Measurements from ENCODE around the gene IMP4.
A peak's percentile ranks its signal among the peaks of the same experiment; 100 is the strongest.

Gene IMP4

DNA sequence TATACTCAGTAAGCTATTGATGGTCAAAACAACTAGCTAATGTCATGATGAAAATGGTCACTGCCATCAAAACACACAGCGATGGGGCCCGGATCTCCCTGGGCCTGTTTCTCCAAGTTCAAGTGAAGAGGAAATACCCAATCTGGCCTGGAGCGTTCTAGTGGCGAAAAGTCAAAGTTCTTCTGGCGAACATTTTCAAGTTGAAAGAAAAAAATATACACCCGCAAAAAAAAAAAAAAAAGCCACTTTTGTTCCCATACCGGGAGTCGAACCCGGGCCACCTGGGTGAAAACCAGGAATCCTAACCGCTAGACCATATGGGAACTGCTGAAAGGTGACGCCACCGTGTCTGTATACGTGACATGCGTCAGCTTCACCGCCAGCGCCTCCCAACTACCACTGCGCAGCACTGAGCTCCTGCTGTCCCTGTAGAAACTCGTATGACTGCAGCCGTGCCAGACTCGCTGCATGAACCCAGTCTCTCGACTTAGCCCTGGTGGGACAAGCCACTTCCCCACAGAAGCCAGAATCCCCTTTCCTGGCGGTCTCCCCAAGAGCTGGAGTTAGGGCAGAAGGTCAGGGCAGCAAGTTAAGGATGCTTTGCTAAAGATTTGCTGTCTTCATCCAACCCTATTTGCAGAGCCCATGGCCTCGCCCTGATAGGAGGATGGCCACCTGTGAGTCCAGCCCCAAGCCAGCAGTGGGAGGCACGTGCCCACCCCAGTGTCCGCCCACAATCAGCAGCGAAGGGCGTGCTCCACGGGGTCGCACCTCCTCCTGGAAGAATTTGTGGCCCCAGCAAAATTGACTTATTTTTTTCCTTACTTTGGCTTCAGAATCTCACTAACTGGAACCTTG is 5.6 kb upstream of the IMP4 start:
- DNase-seq, result peak; percentile 49

DNA sequence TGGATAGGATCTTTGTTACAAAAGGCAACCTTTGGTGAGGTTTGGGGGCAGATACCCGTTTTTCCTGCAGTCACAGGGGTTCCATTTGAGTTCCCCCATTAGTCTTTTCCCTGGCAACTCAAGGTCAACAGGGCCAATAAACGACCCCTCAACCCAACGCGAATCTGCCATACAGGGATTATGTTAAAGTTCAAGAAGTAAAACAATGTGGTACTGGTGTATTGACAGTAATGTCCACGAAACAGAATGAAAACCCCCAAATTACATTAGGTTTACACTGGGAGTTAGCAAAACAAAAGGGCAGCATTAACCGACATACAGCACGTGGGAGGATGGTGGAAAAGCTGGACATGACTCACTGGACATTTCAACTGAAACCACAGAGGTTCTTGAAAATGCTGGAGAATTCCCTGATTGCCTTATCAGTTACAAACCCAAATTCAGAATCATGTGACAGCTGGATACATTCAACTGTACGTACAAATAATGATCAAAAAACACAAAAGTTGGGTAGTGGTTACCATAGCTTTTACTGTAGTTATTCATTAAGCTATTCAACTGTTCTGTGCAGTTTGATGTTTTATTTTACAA is 4.9 kb upstream of the IMP4 start:
- no peak for DNase-seq

DNA sequence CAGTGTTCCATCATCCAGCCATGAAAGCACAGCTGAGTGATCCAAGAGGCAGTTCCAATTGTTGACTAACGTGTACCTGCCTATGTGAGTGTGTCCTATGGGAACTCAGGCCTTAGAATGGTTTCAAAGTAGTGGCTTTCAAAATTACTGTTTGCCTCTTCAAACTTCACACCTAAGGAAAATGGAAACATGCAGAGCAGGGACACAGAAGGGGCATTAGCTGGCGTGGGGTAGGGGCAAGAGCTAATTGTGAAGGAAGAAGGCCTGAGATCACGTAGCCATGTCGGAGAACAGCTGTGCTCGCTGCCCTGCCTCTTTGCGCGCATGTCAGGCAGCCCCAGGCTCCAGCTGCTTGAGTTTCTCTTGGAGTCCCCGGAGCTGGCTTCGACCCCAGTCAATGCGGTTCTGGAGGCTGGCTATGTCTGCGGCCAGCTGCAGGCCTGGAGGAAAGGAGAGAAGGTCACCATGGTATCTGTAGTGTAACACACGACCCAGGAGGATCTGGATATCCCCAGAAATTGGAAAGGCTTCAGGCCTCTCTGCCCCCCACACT is 3.8 kb upstream of the IMP4 start:
- DNase-seq, result no peak

DNA sequence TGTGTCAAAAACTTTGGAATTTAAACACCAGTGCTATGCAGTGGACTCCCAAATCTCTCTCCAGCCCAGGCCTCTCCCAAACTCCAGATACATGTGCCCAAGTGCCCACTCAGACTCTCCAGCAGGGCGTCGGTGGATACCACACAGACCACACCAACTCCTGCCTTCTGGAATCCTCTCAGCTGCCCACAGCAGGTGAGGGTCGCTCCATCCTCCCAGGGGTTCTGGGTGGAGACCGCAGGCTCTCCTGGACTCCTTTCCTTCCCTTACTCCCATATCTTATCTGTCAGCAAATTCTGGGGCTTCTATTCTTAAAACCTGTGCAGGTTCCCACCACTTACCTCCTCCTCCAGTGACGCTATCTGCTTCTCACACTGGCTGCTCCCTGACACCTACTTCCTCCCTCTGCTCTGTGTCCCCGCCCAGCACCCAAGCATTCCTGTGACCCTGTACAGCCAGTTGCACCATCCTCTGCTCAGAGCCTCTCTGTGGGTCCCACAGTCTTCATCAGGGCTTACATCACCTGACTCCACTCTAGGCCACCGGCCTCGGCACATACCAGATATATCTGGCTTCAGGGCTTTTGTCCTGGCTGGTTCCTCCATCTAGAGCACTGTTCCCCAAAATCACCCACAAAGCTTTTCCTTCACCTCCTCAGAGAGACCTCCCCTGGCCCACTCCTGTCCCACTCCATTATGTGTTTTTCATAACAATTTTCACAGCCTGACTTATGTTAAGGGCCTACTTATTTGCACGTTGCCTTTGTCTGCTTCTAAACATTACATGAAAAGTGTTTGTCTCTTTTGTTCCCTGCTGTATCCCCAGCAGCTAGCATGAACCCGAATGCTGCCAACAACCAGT is 2.6 kb upstream of the IMP4 start:
- DNase-seq, result no peak

DNA sequence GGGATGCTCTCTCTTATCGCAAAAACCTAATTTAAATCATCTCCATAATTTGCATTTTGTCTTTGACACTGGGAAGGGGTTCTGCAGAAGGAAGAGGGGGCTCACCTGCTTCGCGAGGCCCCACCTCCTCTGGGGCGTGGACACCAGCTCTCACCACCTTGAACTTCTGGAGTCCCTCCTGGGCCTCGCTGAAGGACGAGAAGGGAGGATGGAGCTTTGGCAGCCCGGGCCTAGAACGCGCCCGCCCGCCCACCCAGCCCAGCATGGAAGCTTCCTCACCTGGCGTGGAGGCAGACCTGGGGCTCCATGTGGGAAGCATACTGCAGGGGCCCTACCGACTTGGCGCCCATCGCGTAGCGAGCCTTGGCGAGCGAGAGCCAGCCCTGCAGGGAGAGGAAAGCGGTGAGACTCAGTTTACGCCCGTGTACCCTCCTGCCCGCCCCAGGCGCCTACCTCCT is 1.1 kb upstream of the IMP4 start:
- DNase-seq, result no peak

DNA sequence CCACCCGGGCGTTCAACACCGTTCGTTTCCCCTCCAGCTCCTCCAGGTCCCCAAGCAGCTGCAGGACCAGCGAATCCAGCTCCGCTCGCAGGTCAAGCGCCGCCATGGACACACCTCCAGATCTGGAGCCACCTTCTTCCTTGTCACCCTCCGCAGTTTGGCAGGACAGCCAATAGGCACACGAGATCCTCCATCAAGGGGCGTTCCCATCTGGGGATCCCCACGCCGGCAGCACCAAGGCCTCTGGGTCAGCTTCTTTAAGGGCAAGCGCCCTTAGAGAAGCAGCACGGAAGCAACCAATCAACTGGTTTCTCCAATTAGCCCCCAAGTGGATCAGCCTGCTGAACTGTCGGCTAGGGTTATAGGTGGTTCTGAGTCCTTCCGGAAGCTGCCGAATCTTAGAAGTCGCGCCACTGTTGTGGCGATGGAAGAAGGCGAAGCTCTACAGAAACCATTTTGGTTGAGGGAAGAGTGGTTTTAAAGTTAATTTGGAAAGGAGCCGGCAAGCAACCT is 621 bp upstream of the IMP4 start:
- peak; percentile 82 for DNase-seq

DNA sequence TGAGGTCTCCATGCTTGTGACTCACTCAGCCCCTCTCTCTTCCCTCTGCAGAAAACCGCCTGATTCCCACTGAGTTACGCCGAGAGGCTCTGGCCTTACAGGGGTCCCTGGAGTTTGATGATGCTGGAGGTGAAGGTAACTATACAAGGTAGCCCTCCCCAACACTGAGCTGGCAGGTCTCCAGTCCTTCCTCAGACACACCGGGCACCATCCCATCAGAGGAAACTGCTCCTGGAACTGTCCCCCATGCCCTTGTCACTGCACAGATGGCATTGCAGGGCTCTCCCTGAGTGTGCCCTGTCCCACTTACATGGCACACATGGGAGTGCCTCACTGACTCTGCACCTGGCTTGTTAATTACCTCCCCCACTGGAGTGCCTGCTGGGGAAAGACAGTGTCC is 1.9 kb downstream of the IMP4 start:
- DNase-seq, result no peak

DNA sequence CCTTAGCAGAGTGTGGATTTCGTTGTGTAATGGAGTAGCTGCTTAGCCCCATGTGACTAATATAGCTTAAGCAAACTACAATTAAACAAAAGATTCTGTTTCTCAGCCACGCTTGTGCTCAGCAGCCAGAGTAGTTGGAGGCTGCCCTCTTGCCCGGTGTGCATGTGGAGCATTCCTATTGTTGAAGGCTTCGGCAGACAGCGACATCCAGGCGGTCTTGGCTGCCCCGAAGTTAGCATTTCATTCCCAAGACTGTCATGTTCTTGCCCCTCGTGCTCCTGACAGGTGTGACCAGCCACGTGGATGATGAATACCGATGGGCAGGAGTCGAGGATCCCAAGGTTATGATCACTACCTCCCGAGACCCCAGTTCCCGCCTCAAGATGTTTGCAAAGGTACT is 2.4 kb downstream of the IMP4 start:
- no peak for DNase-seq

DNA sequence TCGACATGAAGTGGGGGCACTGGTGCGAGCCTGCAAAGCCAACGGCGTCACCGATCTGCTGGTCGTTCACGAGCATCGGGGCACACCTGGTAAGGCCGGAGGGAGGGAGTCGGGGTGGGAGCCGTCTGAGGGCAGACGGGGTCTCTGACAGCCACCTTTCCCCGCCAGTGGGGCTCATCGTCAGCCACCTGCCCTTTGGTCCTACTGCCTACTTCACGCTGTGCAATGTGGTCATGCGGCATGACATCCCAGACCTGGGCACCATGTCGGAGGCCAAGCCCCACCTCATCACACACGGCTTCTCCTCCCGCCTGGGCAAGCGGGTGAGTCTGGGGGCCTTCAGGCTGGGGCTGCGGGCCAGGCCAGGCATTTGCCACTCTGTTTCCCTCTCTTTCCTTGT is 2.9 kb downstream of the IMP4 start:
- DNase-seq, result no peak

DNA sequence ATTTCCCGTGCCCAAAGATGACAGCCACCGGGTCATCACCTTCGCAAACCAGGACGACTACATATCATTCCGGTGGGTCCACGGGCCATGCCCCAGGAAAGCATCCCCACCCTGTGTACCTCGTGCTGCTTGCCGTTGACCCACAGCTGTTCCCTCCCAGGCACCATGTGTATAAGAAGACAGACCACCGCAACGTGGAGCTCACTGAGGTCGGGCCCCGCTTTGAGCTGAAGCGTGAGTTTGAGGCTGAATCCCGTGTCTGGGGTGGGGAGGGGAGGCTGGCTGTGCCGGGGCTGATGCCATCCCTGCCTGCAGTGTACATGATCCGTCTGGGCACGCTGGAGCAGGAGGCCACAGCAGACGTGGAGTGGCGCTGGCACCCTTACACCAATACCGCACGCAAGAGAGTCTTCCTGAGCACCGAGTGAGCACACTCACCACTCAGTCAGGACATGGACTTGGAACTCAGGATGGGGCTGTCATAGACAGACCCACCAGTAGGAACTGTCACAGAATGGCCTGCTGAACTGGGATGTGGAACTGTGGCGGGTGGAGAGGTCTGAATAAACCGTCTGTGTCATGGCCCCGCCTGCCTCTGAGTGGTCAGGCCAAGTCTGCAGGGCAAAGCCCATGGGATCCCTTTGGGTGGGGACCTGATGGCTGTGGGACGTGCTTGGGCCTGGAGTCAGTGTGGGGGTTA is 3.5 kb downstream of the IMP4 start:
- no peak for DNase-seq

DNA sequence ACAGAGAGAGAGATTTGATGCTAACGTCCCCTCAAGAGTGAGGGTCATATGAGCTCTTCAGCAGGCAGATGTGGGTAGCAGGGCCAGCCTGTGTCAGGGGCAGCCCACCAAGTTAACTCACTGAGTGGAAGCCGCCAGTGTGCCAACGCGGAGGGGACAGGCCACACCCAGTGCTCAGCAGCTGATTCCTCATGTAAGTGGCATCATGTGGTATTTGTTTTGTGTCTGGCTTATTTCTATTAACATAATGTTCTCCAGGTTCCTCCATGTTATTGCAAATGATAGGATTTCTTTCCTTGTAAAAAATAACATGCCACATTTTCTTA is 4.0 kb downstream of the IMP4 start:
- no peak for DNase-seq

DNA sequence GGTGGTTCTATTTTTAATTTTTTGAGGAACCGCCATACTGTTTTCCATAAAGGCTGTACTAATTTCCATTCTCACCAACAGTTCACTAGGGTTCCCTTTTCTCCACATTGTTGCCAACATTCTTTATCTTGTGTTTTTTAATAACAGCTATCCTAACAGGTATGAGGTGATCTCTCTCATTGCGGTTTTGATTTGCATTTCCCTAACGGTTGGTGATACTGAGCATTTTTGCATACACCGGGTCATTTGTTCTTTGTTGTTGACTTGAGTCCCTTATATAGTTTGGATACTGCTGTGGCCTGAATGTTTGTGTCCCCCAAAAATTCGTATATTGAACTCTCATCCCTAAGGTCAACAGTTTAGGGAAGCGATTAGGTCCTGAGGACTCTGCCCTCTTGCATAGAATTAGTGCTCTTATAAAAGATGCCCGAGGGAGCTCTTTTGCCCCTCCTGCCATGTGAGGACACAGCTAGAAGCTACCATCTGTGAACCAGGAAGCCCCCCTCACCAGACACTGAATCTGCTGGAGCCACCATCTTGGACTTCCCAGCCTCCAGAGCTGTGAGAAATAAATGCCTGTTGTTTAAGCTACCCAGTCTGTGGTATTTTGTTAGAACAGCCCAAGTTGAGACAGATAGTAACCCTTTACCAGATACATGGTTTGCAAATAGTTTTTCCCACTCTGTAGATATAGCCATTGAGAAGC is 4.7 kb downstream of the IMP4 start:
- no peak for DNase-seq

DNA sequence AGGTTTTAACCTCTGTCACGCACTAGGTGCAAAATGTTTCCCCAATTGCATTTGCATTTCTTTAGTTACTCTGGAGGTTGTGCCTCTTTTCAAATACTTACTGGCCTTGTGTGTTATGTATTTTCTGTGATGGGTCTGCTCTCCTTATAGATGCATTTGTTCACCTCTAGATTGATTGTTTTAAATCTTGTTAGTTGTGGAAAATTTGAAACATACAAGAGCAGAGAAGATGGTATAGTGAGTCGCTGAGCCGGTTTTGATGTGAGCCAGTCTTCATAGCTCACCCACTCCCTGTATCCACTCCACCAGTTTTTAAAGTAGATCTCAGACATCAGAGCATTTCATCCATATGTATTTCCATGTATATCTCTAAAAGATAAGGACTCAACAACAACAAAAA is 6.5 kb downstream of the IMP4 start:
- no peak for DNase-seq

DNA sequence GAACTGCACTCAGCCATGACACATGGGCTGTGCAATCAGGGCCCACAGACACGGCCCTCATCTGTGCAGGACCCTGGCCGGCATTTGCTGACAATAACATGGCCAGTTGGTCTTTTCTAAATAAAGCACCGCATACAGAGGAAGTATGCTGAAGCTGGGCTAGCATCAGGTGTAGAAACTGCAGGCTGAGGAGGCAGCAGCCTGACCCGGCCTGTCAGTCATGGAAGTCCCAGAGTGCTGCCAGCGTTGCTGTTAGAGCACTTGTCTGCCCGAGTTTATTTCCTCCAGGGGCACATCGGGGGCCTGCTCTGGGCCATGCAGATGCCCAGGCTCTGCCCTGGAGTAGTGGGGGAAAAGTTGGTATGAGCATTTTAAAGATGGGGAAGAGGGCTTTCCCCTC is 9.0 kb downstream of the IMP4 start:
- DNase-seq, result no peak

DNA sequence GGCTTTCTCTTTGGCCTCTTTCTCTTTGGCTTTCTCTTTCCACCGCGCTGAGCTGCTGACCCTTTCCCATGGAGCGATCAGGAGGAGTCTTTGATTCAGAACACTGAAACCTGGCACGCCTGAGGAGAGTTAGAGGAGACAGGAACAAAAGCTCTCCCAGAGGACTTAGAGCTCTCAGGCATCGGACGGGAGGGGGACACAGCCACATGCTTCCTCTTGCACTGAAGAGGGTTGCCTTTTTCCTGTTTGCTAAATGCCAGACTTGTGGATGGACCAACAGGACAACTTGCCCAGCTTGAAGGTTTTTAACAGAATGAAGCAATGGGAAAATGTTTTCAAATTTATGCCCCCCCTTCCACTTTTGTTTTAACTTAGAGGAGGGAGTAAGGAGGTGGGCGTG is 9.5 kb downstream of the IMP4 start:
- DNase-seq, result no peak

DNA sequence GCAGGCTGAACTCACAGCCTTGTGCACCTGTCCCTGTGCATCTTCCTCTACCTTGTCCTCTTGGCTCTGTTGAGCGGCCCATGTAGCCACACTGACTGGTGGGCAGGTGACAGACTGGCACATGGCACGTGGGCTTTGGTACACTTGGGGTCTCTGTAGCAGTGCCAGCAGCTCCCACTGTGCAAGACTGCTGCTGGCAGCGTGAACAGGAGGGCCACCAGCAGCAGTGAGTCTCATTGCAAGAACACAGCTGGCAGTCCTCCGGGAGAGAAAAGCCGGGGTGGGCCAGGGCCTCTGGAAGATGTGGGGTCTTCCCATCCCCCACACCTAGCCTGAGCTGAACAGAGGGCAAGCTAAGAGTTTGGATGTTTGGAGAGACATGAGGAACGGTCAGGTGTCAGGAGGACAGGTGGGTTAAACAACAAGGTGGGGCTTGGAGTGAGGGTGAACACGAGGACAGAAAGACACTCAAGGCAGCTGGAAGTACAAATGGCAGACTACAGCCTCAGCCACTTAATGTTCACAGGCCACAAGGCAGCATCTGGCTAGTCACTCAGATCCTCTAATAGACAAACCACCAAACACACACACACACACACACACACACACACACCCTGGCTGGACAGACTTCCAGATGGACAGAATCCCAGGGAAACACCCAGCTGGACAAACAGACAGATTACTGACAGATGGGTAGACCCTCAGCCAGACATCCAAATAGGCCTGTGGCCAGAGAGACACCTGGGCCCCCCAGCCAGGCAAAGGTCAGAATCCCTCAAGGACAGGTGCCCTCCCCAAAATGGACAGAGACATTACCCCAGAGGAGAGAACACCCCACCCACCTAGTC is 10.8 kb downstream of the IMP4 start:
- no peak for DNase-seq

DNA sequence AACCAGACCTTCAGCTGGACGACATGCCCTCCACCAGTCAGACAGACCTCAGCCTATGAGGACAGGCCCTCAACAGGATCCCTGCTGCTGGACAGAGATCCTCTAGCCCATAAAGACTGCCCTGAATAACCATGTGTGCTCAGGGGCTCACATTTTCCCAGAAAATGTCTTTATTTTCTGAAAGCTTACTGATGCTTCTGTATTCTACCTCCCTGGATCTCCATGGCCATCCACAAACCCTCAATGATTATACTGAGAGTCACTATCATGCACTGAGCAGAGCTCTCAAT is 11.4 kb downstream of the IMP4 start:
- no peak for DNase-seq

DNA sequence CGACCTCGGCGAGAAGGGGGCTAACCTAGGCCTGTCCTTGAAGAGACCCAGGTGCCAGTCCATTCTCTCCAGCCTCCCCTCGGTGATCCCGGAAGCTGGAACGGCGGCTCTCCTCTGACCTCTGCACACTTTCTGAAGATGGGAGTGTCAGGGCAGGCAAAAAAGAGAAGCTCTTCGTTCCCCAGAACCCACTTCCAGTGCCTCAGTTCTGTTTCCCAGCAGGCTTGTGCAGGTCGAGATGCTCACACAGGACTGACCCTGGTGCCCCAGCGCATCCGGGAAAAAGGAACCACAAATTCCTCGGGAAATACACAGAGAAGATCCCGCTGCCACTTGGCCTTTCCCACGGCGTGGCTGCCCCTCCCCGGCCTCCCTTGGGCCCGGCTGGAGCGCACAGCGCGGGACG is 12.5 kb downstream of the IMP4 start:
- no peak for DNase-seq

DNA sequence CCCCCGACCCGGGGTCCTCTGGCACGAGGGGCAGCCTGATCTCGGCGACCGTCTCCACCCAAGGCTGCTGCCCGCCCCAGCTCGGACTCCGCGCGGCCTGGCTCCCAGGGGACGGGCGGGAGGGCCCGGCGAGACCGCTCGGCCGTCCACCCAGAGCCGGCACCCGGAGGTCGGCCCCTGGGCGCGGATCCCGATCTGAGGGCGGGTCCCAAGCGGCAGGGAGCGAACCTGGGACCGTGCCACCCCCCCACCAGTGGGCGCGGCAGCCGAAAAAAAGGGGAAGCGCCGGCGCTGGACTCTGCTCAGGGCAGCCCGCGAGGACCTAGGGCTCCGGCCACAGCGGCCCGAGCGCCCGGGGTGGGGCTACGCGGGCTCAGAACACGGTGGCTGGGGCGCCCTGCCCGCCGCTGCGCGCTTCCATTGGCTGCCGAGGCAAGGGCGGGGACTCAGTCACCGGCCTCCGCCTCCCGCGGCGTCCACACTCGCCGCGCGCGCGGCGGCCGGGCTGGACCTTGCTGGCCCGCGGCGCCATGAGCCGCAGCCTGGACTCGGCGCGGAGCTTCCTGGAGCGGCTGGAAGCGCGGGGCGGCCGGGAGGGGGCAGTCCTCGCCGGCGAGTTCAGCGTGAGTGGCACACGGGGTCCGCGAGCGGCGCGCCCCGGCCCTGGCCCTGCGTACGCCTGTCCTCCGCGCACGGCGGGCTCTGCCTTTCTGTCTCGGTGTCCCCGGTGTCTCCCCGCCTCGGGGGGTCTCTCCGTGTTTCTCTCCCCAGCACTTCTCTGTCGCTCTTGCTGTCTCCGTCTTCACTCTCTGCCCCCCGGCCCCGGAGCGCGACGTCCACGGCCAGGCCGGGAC is 13.1 kb downstream of the IMP4 start, which contains the start of gene PTPN18:
Gene PTPN18 (plus strand): TSS at position 479 of the 854 bp plus-strand sequence. CDS start 52 bp downstream, at position 531.
- peak; percentile 67 for DNase-seq

DNA sequence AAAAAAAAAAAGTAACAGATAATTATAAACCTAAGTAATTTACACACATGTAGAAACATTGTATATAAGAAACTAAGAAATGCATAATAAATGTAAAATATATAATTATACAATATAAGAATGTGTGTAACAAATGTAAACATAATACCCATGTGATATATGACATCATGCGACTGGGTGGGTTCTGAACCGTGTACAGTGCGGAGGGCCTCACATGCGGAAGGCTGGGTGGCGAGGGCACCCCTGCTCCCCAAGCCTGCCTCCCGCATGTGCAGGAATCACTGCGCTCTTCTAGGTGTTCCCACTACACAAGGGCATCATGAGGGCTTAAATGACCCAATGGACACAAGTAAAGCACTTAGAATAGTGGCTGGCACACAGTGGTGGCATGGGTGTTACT is 15.2 kb downstream of the IMP4 start:
- DNase-seq, result no peak

Data from activated T-cell treated with anti-CD3 and anti-CD28 coated beads, Interleukin-2, amount 50 U/mL, for 1 hour (primary cell).